Endothelial cell of umbilical vein (primary cell): ENCODE data around the gene CX3CR1.

Experiments used
- CTCF ChIP-seq, 2 donors: IDR thresholded peaks; 1 replicate in 1 of 2; 2 replicates in 1 of 2; pipeline ENCODE4 v1.5.1; 2011; ENCODE audit warnings: low read length in 2 of 2, mild to moderate bottlenecking in 2 of 2, moderate library complexity in 2 of 2, control low read depth in 1 of 2, inconsistent platforms in 1 of 2, low read depth in 1 of 2; ENCODE audit not compliant: insufficient read depth in 1 of 2; ENCODE audit errors: extremely low read depth in 1 of 2
- EZH2 ChIP-seq: IDR thresholded peaks from 2 replicates; pipeline ENCODE4 v1.6.1; 2012; ENCODE audit warnings: borderline replicate concordance, low read depth, mild to moderate bottlenecking, moderate library complexity, low read length, inconsistent platforms; ENCODE audit not compliant: severe bottlenecking
- MAX ChIP-seq: IDR thresholded peaks from 2 replicates; pipeline ENCODE4 v1.6.1; 2011; ENCODE audit not compliant: insufficient read depth, insufficient read length
- POLR2A ChIP-seq: IDR thresholded peaks from 2 replicates; pipeline ENCODE4 v1.6.1; 2012; ENCODE audit warnings: low read depth, mild to moderate bottlenecking, control low read depth, low read length
- POLR2AphosphoS5 ChIP-seq: IDR thresholded peaks from 2 replicates; pipeline ENCODE4 v1.6.1; 2012; ENCODE audit warnings: low read depth, mild to moderate bottlenecking, control low read depth, low read length, moderate library complexity; ENCODE audit not compliant: insufficient read depth

- no peak for TF ChIP-seq POLR2AphosphoS5
- no peak for TF ChIP-seq CTCF (IDR thresholded peaks at IDR 0.05; ENCODE audit: extremely low read depth in 1 of 2, insufficient read depth in 1 of 2, low read depth in 1 of 2, low read length in 2 of 2)
- TF ChIP-seq EZH2, result no peak
- TF ChIP-seq POLR2A, result no peak
- no peak for TF ChIP-seq MAX
Observed at GRCh38 chr3:39228496-39228895, 51.3 kb downstream of the CX3CR1 start.
